GM18909 (cell line): ENCODE results near the gene ZNF217.
"Not testable (repeated sequence)": the region's sequence is repeated elsewhere in the genome, so short reads cannot be mapped to it uniquely, and the experiment has no call there.

ENCODE experiments used
- ATAC-seq: cut with Tn5 transposase; IDR thresholded peaks from one replicate; pipeline ENCODE4 v1.9.1; 2021; ENCODE audit warnings: mild to moderate bottlenecking; ENCODE audit not compliant: unreplicated experiment, poor library complexity

The ZNF217 gene

DNA sequence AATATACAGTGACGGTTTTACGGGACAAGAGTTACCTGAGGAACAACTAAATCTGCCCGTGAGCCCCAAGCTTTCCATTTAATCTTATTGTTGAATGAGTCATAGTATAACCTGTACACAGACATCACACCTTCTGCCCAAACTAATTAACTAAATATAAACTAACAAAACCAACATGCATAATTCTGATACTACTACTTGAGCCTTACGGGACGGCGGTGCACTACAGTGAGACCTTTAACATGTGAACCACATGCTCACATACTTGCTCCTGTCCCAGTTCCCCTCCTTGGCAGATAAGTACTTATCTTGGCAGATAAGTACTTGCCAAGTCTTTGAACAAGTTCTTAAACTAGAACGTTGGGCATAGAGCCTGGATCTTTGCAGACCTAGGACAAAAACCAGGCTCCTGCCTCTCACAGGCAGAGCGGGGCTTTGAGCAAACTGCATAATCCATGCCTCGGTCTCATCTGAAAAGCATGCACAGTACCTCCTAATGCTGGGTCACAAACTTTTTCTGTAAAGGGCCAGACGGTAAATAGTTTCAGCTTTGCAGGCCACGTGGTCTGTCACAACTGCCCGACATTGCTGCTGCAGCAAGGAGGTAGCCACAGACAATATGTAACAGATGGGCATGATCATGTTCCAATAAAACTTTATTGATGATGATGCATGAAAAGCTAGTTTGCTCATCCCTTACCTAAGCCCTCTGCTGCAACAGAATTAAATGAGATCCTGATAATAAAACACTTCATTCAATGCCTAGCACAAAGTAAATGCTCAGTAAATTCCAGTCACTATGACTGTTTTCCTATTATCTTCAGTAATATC is 23.0 kb downstream of the ZNF217 start:
- no peak for ATAC-seq

DNA sequence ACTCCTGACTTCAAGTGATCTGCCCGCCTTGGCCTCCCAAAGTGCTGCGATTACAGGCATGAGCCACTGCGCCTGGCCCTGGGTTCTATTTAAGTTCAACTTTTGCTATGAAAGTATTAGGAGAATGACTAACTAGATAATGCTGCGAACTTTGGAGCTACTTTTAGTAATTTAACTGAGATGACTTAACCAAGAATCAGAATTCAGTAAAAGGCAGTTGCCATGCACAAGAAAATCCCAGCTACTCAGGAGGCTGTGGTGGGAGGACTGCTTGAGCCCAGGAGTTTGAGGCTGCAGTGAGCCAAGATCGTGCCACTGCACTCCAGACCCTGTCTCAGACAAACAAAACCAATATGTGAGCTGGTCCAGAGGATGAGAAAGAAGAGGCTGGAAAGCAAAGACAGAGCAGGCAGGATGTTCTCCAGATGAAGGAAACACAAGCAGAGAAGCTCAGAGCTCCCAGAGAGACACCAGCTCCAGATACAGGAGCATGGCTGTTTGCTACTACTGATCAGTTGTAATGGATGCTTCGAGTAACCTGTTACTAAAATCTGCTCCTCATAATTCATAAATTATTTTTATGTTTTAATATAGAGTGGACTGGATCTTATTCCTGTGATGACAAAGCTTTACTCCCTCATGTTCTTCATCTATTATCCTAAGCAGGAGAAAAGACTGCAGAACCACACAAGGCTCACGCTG is 23.9 kb downstream of the ZNF217 start:
- no peak for ATAC-seq

DNA sequence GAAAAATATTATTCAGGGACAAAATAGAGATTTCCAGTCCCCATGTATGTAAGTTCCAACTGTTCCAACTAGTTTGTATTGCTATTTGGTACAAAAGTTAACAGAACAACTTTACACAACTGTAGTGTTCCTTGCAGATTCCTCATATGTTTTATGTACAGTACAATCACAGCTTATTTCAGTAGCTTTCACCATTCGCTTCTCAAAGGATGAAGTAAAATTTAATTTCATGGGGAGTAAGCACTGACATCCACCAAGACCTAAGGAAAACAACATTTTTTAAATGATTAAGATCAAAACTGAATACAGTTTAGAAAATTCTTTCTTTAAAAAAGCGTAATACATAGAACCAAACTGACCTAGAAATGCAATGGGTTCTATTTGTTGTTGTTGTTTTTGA is 24.6 kb downstream of the ZNF217 start:
- no peak for ATAC-seq

DNA sequence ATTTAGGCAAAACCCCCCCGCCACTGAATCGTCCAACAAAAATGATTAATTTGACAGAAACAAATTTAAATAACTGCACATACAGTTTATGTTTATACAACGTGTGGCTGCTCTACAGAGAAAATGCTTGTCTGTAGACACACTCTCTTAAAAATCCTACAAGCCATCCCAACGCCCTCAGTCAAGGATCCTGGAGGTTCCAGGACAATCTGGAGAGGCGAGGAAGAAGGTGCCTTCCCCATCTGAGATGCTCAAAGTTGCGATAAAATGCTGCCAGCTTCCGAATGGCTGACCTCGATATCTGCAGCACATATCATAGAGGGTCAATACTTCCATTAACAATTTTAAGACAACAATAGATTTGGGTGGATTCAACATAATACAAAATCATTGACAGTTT is 25.3 kb downstream of the ZNF217 start:
- ATAC-seq = no peak

DNA sequence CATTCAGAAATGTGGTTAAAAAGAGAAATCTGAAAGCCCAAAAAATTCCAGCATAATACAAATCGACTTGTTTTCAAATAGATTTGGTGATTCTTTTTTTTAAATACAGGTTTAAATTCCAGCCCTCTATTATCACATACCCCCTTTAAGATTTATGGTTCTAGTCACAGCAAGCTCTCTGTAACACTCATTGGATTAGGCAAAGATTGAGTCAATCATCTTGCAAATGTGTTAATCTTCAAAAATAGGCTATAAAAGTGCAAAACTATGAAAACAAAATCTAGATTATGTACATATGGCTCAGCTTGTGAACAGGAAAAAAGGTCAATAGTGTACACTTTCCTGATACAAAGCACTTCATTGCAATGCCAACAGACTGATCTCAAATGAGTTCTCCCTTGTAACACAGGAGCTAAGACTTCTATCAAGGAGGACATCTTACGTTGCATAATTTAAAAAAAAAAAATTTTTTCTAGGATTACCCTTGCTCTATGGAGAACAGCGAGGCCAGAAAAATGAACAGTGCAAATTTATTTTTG is 26.2 kb downstream of the ZNF217 start:
- ATAC-seq = no peak

DNA sequence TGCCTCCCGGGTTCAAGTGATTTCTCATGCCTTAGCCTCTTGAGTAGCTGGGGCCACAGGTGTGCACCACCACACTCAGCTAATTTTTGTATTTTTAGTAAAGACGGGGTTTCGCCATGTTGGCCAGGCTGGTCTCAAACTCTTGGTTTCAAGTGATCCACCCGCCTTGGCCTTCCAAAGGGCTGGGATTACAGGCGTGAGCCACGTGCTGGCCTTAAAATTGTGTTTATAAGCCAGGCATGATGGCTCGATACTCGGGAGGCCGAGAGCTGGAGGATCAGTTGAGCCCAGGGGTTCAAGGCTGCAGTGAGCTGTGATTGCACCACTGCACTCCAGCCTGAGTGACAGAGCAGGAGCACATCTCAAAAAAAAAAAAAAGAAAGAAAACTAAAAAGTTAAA is 27.0 kb downstream of the ZNF217 start:
- not testable (repeated sequence) for ATAC-seq

DNA sequence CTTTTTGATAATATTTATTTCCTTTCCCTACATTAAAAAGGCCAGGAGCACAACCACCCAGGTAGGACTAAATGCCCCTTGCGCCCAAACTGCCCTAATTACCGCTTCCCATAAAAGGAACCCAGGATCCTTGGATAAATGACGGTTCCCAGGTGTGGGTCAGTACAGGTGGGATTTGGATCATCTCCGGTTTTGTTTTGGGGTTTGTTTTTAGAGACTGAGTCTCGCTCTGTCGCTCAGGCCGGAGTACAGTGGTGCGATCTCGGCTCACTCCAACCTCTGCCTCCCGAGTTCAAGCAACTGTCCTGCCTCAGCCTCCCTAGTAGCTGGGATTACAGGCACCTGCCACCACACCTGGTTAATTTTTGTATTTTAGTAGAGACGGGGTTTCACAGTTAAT is 28.4 kb downstream of the ZNF217 start:
- no peak for ATAC-seq

DNA sequence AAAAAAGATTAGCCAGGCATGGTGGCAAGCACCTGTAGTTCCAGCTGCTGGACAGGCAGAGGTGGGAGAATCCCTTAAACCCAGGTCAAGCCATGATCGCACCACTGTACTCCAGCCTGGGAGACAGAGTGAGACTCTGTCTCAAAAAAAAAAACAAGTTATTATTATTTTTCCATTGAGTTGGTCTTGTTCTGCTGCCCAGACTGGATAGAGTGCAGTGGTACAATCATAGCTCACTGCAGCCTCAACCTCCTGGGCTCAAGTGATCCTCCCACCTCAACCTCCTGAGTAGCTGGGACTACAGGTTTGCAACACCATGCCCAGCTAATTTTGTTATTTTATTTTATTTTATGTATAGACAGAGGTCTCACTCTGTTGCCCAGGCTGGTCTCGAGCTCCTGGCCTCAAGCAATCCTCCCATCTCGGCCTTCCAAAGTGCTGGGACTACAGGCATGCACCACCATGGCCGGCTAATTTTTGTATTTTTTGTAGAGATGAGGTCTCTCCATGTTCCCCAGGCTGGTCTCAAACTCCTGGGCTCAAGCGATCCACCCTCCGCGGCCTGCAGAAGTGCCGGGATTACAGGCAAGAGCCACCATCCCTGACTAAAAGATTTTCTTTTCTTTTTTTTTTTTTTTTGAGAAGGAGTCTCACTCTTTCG is 31.4 kb downstream of the ZNF217 start:
- not testable (repeated sequence) for ATAC-seq

DNA sequence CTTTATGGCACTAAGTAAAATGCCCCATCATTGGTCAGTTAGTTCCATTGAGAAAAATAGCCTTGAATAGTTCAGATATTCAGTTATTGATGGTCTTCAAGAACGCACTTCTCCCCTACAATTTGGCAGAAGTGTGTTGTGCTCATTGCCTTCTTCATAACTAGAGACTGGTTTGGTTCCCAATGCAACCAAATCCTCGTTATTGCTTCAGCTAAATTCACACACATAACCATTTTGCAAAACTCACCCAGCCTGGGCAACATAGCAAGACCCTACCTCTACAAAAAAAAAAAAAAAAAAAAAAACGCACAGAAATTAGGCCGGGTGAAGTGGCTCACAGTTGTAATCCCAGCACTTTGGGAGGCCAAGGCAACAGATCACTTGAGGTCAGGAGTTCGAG is 32.1 kb downstream of the ZNF217 start:
- ATAC-seq = no peak

DNA sequence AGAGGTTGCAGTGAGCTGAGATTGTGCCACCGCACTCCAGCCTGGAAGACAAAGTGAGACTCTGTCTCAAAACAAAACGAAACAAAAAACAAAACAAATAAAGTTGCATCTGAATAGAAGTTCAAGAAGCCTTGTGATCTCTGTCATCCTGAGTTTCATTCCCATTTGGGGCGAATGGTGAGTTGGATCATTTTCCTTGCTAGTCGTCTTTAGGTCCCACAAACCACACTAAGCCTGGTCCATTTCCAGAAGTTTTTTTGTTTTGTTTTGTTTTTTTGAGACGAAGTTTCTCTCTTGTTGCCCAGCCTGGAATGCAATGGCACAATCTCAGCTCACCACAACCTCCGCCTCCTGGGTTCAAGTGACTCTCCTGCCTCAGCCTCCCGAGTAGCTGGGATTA is 33.8 kb downstream of the ZNF217 start:
- ATAC-seq = no peak

DNA sequence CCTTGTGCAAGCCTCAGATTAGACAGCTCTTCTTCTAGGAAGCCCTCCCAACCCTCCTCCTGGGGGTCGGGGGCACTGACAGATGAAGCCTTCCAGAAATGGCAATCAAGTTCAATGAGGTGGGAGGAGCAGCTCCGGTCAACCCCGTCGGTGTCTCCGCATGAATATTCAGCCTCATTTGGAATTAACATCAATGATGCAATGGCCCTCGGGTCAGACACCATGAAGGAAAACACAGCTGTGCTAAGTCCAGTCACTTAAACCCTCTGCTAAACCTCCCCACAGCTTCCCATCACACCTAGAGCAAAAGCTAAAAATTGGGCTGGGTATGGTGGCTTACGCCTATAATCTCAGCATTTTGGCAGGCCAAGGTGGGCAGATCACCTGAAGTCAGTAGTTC is 36.5 kb downstream of the ZNF217 start:
- no peak for ATAC-seq

DNA sequence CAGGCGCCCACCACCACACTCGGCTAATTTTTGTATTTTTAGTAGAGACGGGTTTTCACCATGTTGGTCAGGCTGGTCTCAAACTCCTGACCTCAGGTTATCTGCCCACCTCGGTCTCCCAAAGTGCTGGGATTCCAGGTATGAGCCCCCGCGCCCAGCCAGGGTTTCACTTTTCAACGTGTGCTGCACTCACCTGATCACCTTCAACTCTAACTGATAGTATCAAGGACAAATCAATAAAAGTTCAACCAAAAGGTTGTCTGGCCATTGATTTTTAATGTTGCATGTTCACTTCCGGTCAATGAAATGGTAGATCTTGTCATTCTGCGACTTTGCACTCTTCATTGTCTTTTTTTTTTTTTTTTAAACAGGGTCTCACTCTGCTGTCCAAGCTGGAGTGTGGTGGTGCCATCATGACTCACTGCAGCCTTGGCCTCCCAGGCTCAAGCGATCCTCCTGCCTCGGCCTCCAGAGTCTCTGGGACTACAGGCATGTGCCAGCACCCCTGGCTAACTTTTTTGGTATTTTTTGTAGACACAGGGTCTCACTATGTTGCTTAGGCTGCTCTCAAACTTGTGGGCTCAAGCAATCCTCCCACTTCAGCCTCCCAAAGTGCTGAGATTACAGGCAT is 37.3 kb downstream of the ZNF217 start:
- no peak for ATAC-seq

DNA sequence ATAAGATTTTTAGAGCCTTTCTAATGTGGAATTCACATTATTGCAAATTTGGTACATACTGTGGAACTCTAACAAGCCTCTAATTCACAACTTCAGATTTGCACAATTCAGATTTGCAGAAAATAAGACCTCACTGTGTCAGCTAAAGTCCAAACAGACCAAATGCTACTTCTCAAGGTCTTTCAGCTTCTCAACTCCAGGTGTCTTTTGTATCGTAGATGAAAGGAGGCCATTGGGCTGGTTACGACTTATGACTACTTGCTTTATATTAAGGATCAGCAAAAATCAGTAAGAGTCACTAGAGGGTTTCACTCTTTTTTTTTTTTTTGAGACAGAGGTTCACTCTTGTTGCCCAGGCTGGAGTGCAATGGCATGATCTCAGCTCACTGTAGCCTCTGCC is 37.8 kb downstream of the ZNF217 start:
- no peak for ATAC-seq

DNA sequence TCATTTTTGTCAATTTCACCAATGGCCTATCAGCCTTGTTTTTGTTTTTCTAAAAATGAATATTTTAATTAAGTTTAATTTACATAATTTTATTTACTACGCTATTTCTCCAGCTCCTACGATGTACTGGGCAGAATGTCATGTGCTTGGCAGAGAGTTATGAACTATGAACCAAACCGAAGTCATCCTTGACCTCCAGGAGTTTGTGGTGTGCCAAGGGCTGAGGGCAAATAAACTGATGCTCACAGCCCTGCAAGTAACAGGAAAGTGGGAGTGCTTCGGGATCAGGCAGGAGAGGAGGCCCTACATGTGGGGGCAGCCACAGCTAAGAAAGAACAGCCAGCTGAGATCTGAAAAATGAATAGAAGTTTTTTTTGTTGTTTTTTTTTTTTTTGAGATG is 38.6 kb downstream of the ZNF217 start:
- ATAC-seq = no peak

DNA sequence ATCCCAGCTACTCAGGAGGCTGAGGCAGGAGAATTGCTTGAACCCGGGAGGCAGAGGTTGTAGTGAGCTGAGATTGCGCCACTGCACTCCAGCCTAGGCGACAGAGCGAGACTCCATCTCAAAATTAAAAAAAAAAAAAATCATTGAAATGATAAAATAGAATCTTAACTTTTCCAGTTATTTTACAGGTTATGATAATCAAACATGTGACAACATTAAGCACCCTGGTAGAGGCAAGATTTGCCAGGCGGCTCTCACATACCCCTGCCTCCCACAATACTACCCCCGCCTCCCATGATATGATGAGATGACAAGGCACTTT is 41.1 kb downstream of the ZNF217 start:
- not testable (repeated sequence) for ATAC-seq

DNA sequence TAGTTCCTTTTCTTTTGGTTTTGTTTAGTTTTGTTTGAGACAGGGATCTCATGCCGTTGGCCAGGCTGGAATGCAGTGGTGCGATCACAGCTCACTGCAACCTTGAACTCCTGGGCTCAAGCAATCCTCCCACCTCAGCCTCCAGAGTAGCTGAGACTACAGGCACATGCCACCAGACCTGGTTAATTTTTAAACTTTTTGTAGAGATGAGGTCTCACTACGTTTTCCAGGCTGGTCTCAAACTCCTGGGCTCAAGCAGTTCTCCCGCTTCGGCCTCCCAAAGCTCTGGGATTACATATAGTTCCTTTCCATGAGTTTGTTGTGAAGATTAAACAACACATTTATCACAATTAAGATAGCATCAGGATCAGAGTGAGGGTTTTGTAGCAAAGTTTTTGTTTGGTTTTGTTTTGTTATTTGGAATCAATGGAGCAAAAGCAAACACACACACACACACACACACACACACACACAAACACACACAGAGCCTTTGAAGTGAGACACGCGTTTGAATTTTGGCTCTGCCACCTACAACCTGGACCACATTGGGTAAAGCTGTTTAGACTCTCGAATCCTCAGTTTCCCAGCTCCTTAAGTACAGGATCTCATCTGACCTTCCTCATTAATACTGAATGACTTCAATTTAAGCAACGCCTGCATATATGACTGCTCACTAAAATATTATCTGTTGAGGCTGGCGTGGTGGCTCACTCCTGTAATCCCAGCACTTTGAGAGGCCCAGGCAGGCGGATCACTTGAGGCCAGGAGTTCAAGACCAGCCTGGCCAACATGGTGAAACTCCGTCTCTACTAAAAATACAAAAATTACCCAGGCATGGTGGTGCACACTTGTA is 41.7 kb downstream of the ZNF217 start:
- ATAC-seq = not testable (repeated sequence)

DNA sequence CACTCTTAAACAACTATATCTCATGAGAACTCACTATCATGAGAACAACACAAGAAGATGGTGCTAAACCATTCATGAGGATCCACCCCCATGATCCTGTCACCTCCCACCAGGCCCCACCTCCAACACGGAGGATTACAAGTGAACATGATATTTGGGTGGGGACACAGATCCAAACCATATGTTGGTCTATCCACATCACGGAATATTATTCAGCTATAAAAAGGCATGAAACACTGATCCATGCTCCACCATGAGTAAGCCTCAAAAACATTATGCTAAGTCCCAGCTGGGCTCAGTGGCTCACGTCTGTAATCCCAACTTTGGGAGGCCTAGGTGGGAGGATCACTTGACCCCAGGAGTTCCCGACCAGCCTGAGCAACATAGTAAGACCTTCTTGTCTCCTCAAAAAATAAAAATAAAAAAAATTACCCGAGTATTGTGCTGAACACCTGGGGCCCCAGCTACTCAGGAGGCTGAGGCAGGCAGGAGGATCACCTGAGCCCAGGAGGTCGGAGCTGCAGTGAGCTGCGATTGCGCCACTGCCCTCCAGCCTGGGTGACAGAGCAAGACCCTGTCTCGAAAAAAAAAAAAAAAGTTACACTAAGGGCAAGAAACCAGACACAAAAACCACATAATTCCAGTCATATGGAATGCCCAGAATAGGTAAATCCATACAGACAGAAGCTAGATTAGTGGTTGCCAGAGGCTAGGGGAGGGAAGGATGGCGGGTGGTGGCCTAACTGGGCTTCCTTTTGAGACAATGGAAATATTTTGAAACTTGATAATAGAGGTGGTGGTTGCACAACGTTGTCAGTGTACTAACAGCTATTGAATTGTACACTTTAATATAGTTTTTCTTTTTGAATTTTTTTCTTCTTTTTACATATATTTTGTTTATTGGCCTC is 43.1 kb downstream of the ZNF217 start:
- ATAC-seq = no peak

DNA sequence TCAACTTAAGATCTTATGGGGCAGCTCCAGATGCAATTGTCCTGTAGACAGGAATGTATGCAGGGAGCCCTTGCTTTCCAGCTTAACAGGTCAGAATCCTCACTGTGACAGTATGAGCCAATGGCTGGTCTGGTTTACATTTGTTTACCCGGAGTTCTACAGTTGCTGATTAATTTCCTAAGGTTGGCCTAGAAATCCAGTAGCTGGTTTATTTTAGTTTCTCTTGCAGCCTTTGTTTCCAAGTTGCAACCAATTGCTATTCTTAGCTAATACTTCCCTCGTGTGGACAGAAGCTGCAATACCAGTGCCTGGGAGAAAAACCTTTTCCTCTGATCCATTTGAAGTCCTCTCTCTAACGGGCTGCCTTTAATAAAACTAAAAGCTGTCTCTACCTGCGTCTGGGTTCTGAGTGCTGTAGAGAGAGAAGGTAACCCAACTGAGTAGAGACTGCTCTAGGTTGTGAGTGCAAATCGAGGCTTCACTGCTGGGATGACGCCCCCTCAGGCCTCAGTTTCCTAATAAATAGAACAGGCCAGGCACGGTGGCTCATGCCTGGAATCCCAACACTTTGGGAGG is 45.9 kb downstream of the ZNF217 start:
- ATAC-seq = no peak

DNA sequence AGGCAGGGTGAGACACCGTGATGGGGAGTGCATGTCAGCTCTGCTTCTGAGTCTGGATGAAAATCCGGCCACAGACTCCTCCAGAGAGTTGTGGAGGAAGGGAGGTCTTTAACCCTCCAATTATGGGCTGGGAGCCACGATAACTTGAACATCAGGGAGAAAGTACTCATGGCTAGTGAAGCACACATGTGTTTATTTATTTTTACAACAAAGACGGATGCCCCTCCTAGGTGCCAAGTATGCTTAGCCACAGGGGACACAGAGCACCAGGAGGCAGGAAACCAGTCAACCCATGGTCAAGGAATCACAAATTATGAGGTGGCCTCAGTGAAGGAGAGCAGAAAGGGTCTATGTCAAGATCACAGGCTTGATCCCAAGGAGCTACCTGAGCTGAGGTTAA is 54.1 kb downstream of the ZNF217 start:
- no peak for ATAC-seq
